ENCODE results near the gene CGREF1. TPM values are rescaled to one million over a fixed set of nuclear protein-coding genes. Genes with fewer than 3 reads are reported as not detected.

Gene CGREF1
- total RNA-seq, 4 donors from 2014 or later: 3.7 to 8.5 TPM; not detected in 2

DNA sequence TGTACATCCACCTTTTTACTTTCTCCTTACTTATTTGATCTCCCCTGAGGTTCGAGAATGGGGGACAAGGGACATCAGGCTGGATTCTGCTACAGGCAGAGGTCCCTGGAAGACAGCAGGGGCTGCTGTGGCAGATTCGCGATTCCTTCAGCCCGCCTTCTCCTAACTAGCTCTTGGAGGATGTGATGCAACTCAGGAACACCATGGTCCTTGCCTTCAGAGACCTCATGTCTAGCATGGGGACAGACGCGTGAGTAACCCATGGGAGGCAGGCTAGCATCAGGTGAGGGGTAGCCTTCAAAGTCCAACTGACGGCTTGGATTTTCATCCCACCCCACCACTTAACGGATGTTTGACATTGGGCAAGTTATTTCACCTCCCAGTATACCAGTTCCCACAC lies 29.0 kb upstream of the CGREF1 start:
- H3K27me3 ChIP-seq: no peaks in the 10 kb centered on the region
- H3K9me3 ChIP-seq: no peaks in the 10 kb centered on the region
- intact Hi-C loops (cut with DNase I): no loop called here
- 93 to 94% methylated on average over 8 of the region's 8 CpGs for WGBS, 2 donors
- TF ChIP-seq CTCF (IDR thresholded peaks at IDR 0.05) (no peak), POLR2A (IDR thresholded peaks at IDR 0.05) (no peak)
- no peak overlapping the region for H3K27ac ChIP-seq
- H3K4me3 ChIP-seq (replicated peaks in 1 of 3): no peak overlapping the region
- no peaks in the 10 kb centered on the region for H3K4me1 ChIP-seq
- DNase-seq: no peak
- no peaks in the 10 kb centered on the region for H3K36me3 ChIP-seq

DNA sequence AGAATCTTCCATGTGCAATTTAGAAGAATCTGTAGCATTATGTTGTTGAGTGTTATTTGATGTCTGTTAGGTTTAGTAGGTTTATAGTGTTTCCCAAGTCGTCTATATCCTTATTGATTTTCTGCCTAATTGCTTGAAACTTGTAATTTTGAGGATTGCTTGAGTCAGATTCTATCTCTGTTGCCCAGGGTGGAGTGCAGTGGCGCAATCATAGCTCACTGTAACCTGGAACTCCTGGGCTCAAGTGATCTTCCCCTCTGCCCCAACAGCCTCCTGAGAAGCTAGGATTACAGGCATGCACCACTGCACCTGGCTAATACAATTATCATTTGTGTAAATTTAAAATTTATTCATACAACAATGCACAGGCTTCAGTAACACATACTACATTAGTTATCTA lies 26.8 kb upstream of the CGREF1 start:
- H3K27me3 ChIP-seq: no peaks in the 10 kb centered on the region
- DNase-seq: no peak
- H3K4me3 ChIP-seq (replicated peaks in 1 of 3): no peak overlapping the region
- no peaks in the 10 kb centered on the region for H3K9me3 ChIP-seq
- H3K4me1 ChIP-seq: no peaks in the 10 kb centered on the region
- intact Hi-C loops (cut with DNase I): no loop called here
- H3K27ac ChIP-seq: no peak overlapping the region
- WGBS, 2 donors: 75 to 88% methylated on average over 2 of the region's 2 CpGs
- no peaks in the 10 kb centered on the region for H3K36me3 ChIP-seq
- TF ChIP-seq CTCF (IDR thresholded peaks at IDR 0.05) (no peak), POLR2A (IDR thresholded peaks at IDR 0.05) (no peak)

DNA sequence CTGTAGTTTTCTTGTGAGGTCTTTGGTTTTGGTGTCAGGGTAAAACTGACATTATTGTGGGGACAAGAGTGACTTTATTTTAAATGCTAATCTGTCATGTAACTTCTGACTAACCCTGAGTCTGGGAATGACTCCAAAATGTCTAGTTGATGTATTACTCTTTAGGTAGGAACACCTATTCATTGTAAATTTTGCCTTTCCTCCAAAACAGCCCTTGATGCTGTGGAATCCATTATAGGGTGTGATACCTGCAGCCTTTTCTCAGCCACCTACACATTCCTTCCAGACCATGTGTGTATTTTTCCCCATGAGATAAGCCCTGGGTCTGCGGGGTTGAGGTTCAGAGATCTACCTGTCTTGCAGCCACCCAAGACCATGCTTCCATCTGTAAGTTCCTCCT lies 24.4 kb upstream of the CGREF1 start:
- Histone ChIP-seq H3K36me3 (no peaks in the 10 kb centered on the region), H3K27me3 (no peaks in the 10 kb centered on the region), H3K27ac (no peak overlapping the region), H3K9me3 (no peaks in the 10 kb centered on the region), H3K4me1 (no peaks in the 10 kb centered on the region), H3K4me3 (replicated peaks in 1 of 3) (no peak overlapping the region)
- intact Hi-C loops (cut with DNase I): no loop called here
- DNase-seq: no peak
- WGBS, 2 donors: 87 to 88% methylated on average over 1 of the region's 1 CpG
- TF ChIP-seq POLR2A (IDR thresholded peaks at IDR 0.05): no peak
- TF ChIP-seq CTCF (IDR thresholded peaks at IDR 0.05): no peak

DNA sequence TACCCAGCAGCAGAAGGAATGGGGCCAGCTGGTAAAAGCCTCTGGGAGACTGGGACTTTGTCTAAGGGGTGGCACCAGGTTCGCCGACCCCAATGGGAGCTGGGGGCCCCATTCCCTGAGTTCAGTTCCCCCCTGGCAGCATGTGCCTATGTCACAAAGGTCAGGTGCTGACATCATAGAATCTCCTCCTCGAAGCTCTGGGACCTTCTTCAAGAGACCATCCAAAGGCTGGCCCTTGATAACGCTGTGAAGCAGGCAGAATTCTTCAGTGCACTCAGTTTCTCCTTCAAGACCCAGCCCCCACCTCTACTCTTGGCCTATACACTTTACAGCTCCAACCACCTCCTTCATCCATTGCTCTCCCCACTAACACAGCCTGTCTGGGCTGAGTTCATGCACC lies 20.4 kb upstream of the CGREF1 start, which contains the start of gene PRR30:
Gene PRR30, minus strand, starts transcription at position 101 of the 400 bp plus-strand sequence. CDS start 1,081 bp downstream, outside the sequence.
- no peak for TF ChIP-seq CTCF (IDR thresholded peaks at IDR 0.05)
- no peak for TF ChIP-seq POLR2A (IDR thresholded peaks at IDR 0.05)
- Histone ChIP-seq H3K27ac (no peak within 1 kb of the TSS), H3K4me1 (no peaks in the 10 kb centered on the region), H3K4me3 (replicated peaks in 1 of 3) (no peak within 1 kb of the TSS), H3K36me3 (no peaks in the 10 kb centered on the region), H3K9me3 (no peaks in the 10 kb centered on the region), H3K27me3 (no peaks in the 10 kb centered on the region)
- no peak for DNase-seq
- 70 to 79% methylated on average over 4 of the region's 4 CpGs for WGBS, 2 donors
- intact Hi-C loops (cut with DNase I): loop anchor here (5.0 kb wide), 1 partner anchor 68 kb away; no protein-coding TSS in a partner anchor

DNA sequence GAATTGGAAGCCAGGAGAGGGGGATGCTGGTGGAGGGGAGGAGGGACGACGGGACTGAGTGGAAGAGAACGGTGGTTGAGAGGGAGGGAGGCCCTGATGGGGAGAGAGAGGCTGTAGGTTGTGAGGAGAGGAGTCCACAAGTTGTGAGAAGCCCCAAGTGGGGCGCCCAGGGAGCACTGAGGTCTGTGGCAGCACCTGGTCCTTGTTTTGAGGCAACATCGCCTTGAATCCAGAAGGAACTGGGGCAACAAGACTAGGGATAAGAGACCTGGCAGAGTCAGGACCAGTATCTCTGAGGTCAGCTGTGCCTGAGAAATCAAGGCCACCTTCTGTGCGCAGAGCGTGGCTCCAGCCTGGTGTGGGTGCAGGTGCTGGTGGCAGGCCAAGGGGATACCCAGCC lies 19.2 kb upstream of the CGREF1 start:
- TF ChIP-seq POLR2A (IDR thresholded peaks at IDR 0.05) (no peak), CTCF (IDR thresholded peaks at IDR 0.05) (no peak)
- H3K27ac ChIP-seq: no peak overlapping the region
- H3K36me3 ChIP-seq: no peaks in the 10 kb centered on the region
- DNase-seq: no peak
- intact Hi-C loops (cut with DNase I): loop anchor here (5.0 kb wide), 1 partner anchor 69 kb away; no protein-coding TSS in a partner anchor
- H3K4me1 ChIP-seq: peaks cover 7 to 8% of the 10 kb centered on the region in 2 donors
- WGBS, 2 donors: 71 to 75% methylated on average over 6 to 7 of the region's 7 CpGs
- H3K4me3 ChIP-seq (replicated peaks in 1 of 3): no peak overlapping the region
- H3K9me3 ChIP-seq: no peaks in the 10 kb centered on the region
- no peaks in the 10 kb centered on the region for H3K27me3 ChIP-seq
